Measurements from ENCODE around the gene ARPC4. TPM values are rescaled to one million over a fixed set of nuclear protein-coding genes. Genes with fewer than 3 reads are reported as not detected.
"Not testable (repeated sequence)": the region's sequence is repeated elsewhere in the genome, so short reads cannot be mapped to it uniquely, and the experiment has no call there.

The ARPC4 gene
- polyA plus RNA-seq, 2 of the 4 experiments (the other 2 are of a cell fraction): 140 to 298 TPM

DNA sequence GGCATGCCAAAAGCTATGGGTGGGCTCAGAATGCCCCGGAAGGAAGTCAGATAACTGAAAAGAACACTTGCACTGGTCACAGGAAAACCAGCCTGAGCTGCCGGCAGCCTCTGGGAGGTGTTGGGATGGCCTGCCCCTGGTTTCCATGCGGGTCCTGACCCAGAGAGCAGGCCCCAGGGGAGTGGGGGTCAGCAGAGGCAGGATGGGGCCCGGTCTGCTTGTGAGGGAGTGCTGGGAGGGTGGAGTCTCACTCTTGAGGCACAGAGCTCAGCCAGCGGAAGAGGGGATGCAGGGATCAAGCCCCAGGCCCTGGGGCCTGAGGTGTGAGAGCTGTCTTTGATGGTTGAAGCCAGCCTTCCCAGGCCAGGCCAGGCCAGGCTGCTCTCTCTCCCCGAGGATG is 53.3 kb downstream of the ARPC4 start:
- 89% methylated on average over 6 of the region's 6 CpGs for WGBS (ENCODE audit: missing lambda C conversion rate)
- no peaks in the 10 kb centered on the region for H3K9me3 ChIP-seq
- no peak for TF ChIP-seq POLR2A (IDR thresholded peaks at IDR 0.05; ENCODE audit: low read length)
- TF ChIP-seq, protein P1, sequence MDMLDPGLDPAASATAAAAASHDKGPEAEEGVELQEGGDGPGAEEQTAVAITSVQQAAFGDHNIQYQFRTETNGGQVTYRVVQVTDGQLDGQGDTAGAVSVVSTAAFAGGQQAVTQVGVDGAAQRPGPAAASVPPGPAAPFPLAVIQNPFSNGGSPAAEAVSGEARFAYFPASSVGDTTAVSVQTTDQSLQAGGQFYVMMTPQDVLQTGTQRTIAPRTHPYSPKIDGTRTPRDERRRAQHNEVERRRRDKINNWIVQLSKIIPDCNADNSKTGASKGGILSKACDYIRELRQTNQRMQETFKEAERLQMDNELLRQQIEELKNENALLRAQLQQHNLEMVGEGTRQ (IDR thresholded peaks at IDR 0.05): no peak
- TF ChIP-seq, protein P2, sequence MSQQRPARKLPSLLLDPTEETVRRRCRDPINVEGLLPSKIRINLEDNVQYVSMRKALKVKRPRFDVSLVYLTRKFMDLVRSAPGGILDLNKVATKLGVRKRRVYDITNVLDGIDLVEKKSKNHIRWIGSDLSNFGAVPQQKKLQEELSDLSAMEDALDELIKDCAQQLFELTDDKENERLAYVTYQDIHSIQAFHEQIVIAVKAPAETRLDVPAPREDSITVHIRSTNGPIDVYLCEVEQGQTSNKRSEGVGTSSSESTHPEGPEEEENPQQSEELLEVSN (IDR thresholded peaks at IDR 0.05; ENCODE audit: borderline replicate concordance, low read depth): no peak
- no peak for TF ChIP-seq EP300 (IDR thresholded peaks at IDR 0.05)
- TF ChIP-seq JUNB (IDR thresholded peaks at IDR 0.05): no peak
- no peak for TF ChIP-seq CHD4 (IDR thresholded peaks at IDR 0.05; ENCODE audit: borderline replicate concordance)
- TF ChIP-seq NPAS2 (CRISPR knock-in tag; IDR thresholded peaks at IDR 0.05; ENCODE audit: borderline replicate concordance): no peak
- H3K4me2 ChIP-seq: no peak overlapping the region
- no peak for FAIRE-seq
- H3K4me3 ChIP-seq: no peak overlapping the region
- no peak overlapping the region for H3K27ac ChIP-seq
- no peak for ATAC-seq
- DNase-seq (ENCODE audit: low read depth in 1 of 2, low spot score in 1 of 2): no peak
- H3K4me1 ChIP-seq: peaks cover 11% of the 10 kb centered on the region; the same call in 2 of the 3 replicates
- ChIA-PET CTCF (interaction anchor here (0.5 to 4.9 kb wide), 8 partner anchors 20 to 130 kb away, joined by 3 to 30 read pairs (median 4); partner anchors contain the start of gene CRELD1), POLR2A (no interaction called here)

DNA sequence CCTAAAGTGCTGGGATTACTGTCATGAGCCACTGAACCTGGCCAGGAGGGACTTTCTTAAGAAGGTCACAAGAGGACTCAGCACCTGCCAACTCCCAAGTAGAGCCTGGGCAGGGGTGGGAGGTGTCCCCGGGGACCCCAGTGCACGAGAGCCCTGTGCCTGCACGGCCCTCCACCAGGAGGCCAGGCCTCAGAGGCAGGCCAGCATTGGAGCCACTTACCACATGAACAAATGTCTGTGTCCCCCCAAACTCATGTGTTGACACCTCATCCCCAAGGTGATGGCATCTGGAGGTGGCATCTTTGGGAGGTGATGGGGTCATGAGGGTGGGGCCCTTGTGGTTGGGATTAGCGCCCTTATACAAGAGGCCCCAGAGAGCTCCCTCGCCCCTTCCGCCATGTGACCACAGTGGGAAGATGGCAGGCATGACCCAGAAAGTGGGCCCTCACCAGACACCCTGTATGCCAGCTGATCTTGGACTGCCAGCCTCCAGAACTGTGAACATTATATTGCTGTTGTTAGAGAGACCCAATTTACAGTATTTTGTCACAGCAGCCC is 54.1 kb downstream of the ARPC4 start:
- POLR2A ChIA-PET: interaction anchor here (0.6 kb wide), 1 partner anchor 120 kb away, joined by 3 read pairs; no protein-coding TSS in a partner anchor
- no peaks in the 10 kb centered on the region for H3K9me3 ChIP-seq
- H3K4me1 ChIP-seq: peaks cover 11% of the 10 kb centered on the region; the same call in 2 of the 3 replicates
- no peak overlapping the region for H3K27ac ChIP-seq
- ATAC-seq (no peak), DNase-seq (ENCODE audit: low read depth in 1 of 2, low spot score in 1 of 2) (no peak), FAIRE-seq (no peak)
- WGBS (ENCODE audit: missing lambda C conversion rate): 88% methylated on average over 5 of the region's 6 CpGs
- no peak for TF ChIP-seq TP53 (CRISPR knock-in tag; IDR thresholded peaks at IDR 0.05)
- no peak for TF ChIP-seq RARB (CRISPR knock-in tag; IDR thresholded peaks at IDR 0.05)
- TF ChIP-seq RCOR1 (IDR thresholded peaks at IDR 0.05; ENCODE audit: low read depth, low read length): no peak
- TF ChIP-seq RNF2 (IDR thresholded peaks at IDR 0.05; ENCODE audit: borderline replicate concordance, low read depth): no peak
- CTCF ChIA-PET: interaction anchor here (0.6 to 4.9 kb wide), 8 partner anchors 14 to 131 kb away, joined by 3 to 30 read pairs (median 4); partner anchors contain the start of gene CRELD1
- no peak overlapping the region for H3K4me2 ChIP-seq
- H3K4me3 ChIP-seq: no peak overlapping the region

DNA sequence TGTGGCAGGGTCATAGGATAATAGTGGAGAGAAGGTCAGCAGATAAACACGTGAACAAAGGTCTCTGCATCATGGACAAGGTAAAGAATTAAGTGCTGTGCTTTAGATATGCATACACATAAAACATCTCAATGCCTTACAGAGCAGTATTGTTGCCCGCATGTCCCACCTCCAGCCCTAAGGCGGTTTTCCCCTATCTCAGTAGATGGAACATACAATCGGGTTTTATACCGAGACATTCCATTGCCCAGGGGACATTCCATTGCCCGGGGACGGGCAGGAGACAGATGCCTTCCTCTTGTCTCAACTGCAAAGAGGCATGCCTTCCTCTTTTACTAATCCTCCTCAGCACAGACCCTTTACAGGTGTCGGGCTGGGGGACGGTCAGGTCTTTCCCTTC is 55.0 kb downstream of the ARPC4 start:
- H3K9me3 ChIP-seq; ATAC-seq; POLR2A ChIA-PET; FAIRE-seq; H3K4me2 ChIP-seq; H3K4me3 ChIP-seq; DNase-seq (ENCODE audit: low read depth in 1 of 2, low spot score in 1 of 2); H3K4me1 ChIP-seq; H3K27ac ChIP-seq: not testable (repeated sequence)
- WGBS (ENCODE audit: missing lambda C conversion rate): 29% methylated on average over 8 of the region's 9 CpGs
- CTCF ChIA-PET: interaction anchor here (0.6 to 3.2 kb wide), 15 partner anchors 9 to 143 kb away, joined by 3 to 30 read pairs (median 5); partner anchors contain the start of gene CIDEC

DNA sequence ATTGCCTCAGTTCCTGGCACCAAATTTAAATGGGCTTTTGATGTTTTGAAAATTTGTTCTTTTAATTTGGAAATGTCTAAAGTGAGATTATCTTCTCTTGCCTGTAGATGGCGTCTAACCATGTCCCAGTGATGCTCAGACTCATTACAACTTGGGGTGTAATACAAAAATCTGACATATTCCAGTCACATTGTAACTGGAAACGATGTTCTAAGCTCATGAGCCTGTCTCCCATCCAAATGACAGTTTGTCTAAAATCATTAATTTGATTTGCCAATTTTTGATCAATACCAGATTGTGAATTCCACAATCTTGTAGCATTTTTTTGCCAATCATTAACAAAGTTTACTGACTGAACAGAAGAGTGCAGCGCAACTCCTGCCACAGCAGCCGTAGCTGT is 56.0 kb downstream of the ARPC4 start:
- ATAC-seq, H3K27ac ChIP-seq, FAIRE-seq, H3K9me3 ChIP-seq, H3K4me3 ChIP-seq, H3K4me2 ChIP-seq, H3K4me1 ChIP-seq: not testable (repeated sequence)
- ChIA-PET POLR2A (interaction anchor here (0.6 kb wide), 1 partner anchor 317 kb away, joined by 5 read pairs; no protein-coding TSS in a partner anchor), CTCF (interaction anchor here (0.7 to 3.2 kb wide), 21 partner anchors 9 to 142 kb away, joined by 3 to 19 read pairs (median 4); partner anchors contain the start of genes CIDEC, CRELD1 and IL17RC)
- TF ChIP-seq, protein P3, sequence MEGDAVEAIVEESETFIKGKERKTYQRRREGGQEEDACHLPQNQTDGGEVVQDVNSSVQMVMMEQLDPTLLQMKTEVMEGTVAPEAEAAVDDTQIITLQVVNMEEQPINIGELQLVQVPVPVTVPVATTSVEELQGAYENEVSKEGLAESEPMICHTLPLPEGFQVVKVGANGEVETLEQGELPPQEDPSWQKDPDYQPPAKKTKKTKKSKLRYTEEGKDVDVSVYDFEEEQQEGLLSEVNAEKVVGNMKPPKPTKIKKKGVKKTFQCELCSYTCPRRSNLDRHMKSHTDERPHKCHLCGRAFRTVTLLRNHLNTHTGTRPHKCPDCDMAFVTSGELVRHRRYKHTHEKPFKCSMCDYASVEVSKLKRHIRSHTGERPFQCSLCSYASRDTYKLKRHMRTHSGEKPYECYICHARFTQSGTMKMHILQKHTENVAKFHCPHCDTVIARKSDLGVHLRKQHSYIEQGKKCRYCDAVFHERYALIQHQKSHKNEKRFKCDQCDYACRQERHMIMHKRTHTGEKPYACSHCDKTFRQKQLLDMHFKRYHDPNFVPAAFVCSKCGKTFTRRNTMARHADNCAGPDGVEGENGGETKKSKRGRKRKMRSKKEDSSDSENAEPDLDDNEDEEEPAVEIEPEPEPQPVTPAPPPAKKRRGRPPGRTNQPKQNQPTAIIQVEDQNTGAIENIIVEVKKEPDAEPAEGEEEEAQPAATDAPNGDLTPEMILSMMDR (IDR thresholded peaks at IDR 0.05): peak; percentile 70
- peak; percentile 70 for TF ChIP-seq SMC3 (IDR thresholded peaks at IDR 0.05)
- TF ChIP-seq RAD21 (conservative IDR thresholded peaks at IDR 0.05 in 1 of 2, IDR thresholded peaks at IDR 0.05 in 1 of 2): peak; percentile 66 to 72
- peak in 1 of 2 experiments; percentile 34 for DNase-seq (ENCODE audit: low read depth in 1 of 2, low spot score in 1 of 2)
- 32% methylated on average over 4 of the region's 4 CpGs for WGBS (ENCODE audit: missing lambda C conversion rate)

DNA sequence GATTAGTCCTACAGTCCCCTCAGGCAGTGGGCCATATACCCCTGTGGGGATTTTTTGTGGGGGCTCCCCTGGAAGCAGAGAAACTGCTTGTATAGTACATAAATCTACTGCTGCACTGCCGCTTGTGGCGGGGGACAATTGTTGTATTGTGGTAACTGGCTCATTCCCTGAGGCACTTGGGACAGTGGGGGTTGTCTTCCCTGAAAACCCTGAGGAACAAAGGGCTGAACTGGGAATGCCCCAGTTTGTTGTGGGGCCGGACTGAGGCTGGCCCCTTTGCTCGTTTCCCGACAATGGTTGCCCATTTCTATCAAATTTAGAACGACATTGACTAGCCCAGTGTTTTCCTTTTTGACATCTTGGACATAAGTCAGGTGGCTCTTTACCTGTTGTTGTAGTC is 58.5 kb downstream of the ARPC4 start:
- H3K4me3 ChIP-seq; H3K4me2 ChIP-seq; POLR2A ChIA-PET; FAIRE-seq; H3K27ac ChIP-seq; H3K9me3 ChIP-seq; DNase-seq (ENCODE audit: low read depth in 1 of 2, low spot score in 1 of 2); H3K4me1 ChIP-seq; ATAC-seq: not testable (repeated sequence)
- 65% methylated on average over 6 of the region's 6 CpGs for WGBS (ENCODE audit: missing lambda C conversion rate)
- CTCF ChIA-PET: interaction anchor here (1.1 to 3.2 kb wide), 2 partner anchors 11 to 95 kb away, joined by 3 to 19 read pairs; no protein-coding TSS in a partner anchor

DNA sequence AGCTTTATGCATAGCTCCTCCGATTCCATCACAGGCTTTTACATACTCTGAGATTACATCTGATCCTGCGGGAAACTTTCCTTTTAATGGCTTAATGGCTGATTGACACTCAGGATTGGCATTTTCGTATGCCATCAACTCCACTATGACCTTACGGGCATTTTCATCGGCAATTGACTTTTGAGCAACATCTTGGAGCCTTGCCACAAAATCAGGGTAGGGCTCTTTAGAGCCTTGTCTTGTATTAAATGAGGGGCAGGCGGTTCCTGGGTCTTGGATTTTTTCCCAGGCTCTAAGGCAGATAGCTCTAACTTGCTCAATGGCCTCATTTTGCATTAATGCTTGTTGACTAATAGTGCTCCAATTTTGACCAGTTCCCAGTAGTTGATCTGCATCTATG is 59.0 kb downstream of the ARPC4 start:
- FAIRE-seq; DNase-seq (ENCODE audit: low read depth in 1 of 2, low spot score in 1 of 2); POLR2A ChIA-PET: not testable (repeated sequence)

More for the DNA sequence above, 59.0 kb downstream of the ARPC4 start:
- not testable (repeated sequence) for H3K4me1 ChIP-seq, H3K4me2 ChIP-seq, ATAC-seq, H3K4me3 ChIP-seq, H3K9me3 ChIP-seq, H3K27ac ChIP-seq
- WGBS (ENCODE audit: missing lambda C conversion rate): 74% methylated on average over 6 of the region's 6 CpGs
- CTCF ChIA-PET: interaction anchor here (1.5 kb wide), 1 partner anchor 100 kb away, joined by 3 read pairs; no protein-coding TSS in a partner anchor

Measured in A549 (cell line).